ENCODE results near the gene RAD18.

Gene RAD18

DNA sequence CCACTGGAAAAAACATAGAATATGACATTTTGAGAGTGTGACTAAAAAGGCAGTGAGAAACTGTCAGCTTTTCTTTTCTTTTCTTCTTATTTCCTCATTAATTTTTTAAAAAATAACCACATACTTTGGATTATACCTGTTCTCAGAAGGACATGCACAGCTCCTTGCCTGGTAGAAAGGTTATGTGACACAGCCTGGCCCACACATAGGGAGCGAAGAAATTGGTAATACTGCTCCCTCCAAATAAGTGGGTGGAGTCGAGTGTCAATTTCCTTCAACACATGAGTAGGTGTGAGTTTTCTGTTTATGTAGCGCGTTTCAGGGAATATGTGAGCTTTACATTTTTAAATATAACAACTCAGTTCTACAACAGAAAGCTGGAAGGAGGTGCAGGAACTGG, 28.9 kb upstream of the RAD18 start:
- Mint-ChIP-seq H3K36me3 (ENCODE audit: insufficient read depth) (no peaks in the 10 kb centered on the region), H3K4me1 (ENCODE audit: low read depth in 2 of 2) (peaks cover 0 to 5% of the 10 kb centered on the region in 2 donors), H3K4me3 (no peak overlapping the region), H3K27ac (no peak overlapping the region), H3K27me3 (peaks cover 0 to 6% of the 10 kb centered on the region in 2 donors), H3K9me3 (no peaks in the 10 kb centered on the region)
- ATAC-seq (replicated peaks): no peak
- DNase-seq: no peak

DNA sequence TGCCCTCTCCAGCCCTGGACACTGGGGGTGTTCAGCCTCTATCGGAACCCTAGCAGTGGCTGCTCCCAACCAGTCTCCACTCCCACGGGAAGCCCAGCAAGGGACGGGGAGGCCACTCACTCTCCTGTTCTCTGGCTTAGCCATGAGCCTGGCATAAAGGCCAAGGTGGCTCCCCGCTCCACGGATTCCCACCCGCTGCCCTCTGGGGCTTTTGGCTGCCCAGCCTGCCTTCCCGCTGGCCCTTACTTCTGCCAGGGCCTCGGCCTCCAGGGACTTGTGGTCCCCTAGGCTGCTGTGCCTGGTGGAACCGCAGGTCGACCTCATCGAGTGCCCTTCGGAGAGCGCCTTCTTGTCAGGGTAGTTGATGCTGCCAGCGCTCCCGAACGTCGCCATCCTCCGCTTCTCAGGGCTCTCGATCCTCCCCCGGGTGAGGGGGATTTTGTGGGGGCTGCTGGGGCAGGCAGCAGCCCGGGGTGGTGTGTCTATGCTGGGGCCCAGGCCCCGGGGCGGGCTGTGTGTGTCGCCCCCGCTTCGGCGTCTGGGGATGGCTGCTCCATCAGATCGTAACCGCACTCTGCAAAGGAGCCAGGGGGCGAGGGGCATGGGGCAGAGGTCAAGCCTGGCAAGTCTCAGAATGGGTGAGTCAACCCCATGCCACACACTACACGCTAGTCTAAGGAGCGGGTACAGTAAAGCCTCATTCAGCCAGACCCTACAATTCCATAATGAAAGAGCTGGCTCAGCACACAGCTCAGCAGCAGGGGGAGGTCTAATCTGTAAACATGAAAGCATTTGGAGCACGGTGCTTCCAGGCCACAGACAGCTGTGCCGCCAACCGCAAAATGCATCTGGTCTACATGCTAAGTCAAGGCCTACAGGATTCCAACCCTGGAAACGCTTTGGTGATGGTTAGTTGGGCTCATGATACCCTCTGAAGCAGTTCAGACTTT, 27.3 kb upstream of the RAD18 start:
- no peak for ATAC-seq (replicated peaks)
- Mint-ChIP-seq H3K27ac (no peak overlapping the region), H3K4me1 (ENCODE audit: low read depth in 2 of 2) (peaks cover 0 to 5% of the 10 kb centered on the region in 2 donors), H3K27me3 (peaks cover 0 to 6% of the 10 kb centered on the region in 2 donors), H3K4me3 (no peak overlapping the region), H3K36me3 (ENCODE audit: insufficient read depth) (no peaks in the 10 kb centered on the region), H3K9me3 (no peaks in the 10 kb centered on the region)
- no peak for DNase-seq

DNA sequence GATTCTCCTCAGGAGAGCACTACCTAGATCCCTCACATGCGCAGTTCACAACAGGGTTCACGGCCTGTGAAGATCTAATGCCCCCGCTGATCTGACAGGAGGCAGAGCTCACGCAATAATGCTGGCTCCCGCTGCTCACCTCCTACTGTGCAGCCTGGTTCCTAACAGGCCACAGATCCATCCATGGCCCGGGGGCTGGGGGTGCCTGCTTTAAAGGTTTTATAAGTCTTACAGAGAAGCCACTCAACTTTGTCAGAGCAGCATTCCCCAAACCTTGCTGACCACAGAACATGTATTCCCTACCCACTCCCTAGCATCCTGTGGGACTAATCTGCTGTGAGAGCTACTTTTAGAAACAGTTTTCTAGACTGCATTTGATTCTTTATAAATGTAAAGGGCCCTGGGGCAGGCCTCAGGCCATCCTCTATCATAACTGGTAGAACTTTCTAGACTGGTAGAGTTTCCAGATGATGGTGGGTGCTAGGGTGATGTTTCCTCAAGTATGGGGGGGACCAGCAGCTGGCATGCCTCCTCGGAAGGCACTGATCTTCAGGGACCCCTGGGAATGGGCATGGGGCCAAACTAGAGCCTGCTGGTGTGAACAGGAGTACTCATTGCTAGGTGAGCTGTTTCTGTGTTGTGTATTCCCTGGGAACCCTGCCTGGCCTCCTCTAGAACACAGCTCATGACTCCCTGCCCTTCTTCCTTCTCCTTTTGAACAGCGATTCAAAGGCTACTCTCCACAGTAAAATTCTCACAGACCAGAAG, 25.7 kb upstream of the RAD18 start:
- peaks cover 0 to 3% of the 10 kb centered on the region in 2 donors for H3K27me3 Mint-ChIP-seq
- no peak overlapping the region for H3K27ac Mint-ChIP-seq
- H3K4me3 Mint-ChIP-seq: no peak overlapping the region
- no peak for ATAC-seq (replicated peaks)
- H3K4me1 Mint-ChIP-seq (ENCODE audit: low read depth in 2 of 2): peaks cover 0 to 5% of the 10 kb centered on the region in 2 donors
- H3K9me3 Mint-ChIP-seq: no peaks in the 10 kb centered on the region
- no peaks in the 10 kb centered on the region for H3K36me3 Mint-ChIP-seq (ENCODE audit: insufficient read depth)
- DNase-seq: no peak

DNA sequence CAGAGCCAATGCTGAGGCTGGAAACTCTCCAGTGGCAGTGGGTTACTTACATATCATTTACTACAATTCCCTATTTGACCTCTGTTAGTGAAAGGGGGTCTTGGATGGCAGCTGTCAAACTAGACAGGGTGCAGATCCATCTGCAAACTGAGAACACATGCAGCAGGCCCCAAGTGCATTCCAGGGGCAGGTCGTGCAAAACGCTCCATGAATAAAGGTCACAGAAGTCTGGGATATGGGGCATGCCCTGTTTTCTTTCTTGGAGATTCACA, 25.0 kb upstream of the RAD18 start:
- Mint-ChIP-seq H3K36me3 (ENCODE audit: insufficient read depth) (no peaks in the 10 kb centered on the region), H3K27me3 (peaks cover 0 to 7% of the 10 kb centered on the region in 2 donors), H3K4me3 (no peak overlapping the region), H3K9me3 (no peaks in the 10 kb centered on the region), H3K4me1 (ENCODE audit: low read depth in 2 of 2) (peaks cover 0 to 5% of the 10 kb centered on the region in 2 donors), H3K27ac (no peak overlapping the region)
- ATAC-seq (replicated peaks) (no peak), DNase-seq (no peak)

DNA sequence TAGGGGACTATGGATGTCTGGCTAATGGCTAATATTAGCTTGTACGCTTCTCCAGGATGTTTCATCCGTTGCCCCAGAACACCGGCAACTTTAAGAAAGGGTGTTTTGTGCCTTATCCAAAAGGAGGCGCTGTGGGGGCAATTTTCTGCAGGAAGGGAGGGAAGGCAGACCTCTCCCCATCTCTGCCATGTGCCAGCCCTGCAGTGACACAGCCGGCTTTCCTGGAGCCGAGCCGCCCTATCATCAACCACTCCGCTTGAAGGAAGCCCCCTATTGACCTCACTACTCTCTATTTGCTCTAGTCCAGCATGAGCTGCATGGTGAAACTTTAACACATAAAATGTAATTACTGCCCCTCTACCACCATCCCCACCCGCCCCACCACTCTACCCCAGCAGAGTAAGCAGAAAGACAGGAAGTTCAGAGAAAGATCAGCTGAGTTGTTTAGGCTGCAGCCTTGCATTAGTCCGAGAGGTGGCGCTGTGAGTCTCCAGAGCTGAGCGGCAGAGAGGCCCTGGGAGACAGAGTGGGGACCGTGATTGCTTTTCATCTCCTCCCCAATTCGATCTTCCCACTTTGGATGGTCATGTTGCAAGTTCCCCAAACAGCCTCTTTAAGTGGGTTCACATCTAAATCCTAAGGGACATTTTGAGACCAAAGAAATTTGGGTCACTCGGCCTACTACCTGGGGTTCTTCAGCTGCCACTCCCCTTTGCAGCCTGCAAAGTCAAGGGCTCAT, 24.5 kb upstream of the RAD18 start:
- peaks cover 0 to 5% of the 10 kb centered on the region in 2 donors for H3K4me1 Mint-ChIP-seq (ENCODE audit: low read depth in 2 of 2)
- DNase-seq: peak; percentile 26 to 42 (median 32)
- H3K27me3 Mint-ChIP-seq: peaks cover under 1 to 11% of the 10 kb centered on the region in 2 donors
- peak; percentile 77 for ATAC-seq (replicated peaks)
- H3K27ac Mint-ChIP-seq: no peak overlapping the region
- H3K36me3 Mint-ChIP-seq (ENCODE audit: insufficient read depth): no peaks in the 10 kb centered on the region
- H3K9me3 Mint-ChIP-seq: no peaks in the 10 kb centered on the region
- no peak overlapping the region for H3K4me3 Mint-ChIP-seq

DNA sequence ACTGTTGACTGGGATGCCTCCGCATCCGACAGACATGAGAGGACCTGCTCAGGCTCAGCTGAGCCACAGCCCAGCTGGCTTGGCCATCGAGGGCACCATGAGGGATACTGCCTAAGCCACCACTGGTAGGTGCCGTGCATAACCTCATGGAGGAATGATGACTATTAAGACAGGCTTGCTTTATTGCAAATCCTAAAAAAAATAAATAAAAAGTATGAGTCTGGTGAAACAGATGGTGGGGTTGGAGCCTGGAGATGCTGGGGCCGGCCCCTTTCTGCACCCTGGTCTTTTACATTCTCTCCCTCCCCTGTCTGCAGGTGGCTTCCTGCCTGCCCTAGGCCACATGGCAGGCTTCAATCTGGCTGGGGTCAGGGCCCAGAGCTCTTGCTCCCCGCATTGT, 24.0 kb upstream of the RAD18 start:
- no peak overlapping the region for H3K4me3 Mint-ChIP-seq
- H3K27ac Mint-ChIP-seq: no peak overlapping the region
- peaks cover 6 to 17% of the 10 kb centered on the region in 2 donors for H3K27me3 Mint-ChIP-seq
- peaks cover 0 to 5% of the 10 kb centered on the region in 2 donors for H3K4me1 Mint-ChIP-seq (ENCODE audit: low read depth in 2 of 2)
- DNase-seq: no peak
- no peak for ATAC-seq (replicated peaks)
- no peaks in the 10 kb centered on the region for H3K36me3 Mint-ChIP-seq (ENCODE audit: insufficient read depth)
- H3K9me3 Mint-ChIP-seq: no peaks in the 10 kb centered on the region

DNA sequence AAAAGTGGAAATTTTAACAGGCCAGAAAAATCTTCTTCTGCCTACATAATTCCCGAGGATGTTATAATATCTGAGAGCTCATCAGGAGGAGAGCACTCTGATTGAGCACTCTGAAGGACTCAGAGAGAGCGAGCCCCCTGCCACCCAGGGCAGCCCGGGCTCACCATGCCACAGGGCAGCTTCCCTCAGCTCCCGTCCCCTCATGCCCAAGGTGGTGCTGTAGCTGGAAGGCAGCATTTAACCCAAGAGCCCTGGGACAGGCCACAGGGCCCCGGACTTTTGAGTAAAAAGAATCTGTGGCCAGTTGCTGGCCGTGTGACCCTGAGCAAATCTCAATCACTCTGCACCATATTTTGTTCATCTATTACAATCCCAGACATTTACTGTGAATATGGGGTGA, 23.5 kb upstream of the RAD18 start:
- Mint-ChIP-seq H3K36me3 (ENCODE audit: insufficient read depth) (no peaks in the 10 kb centered on the region), H3K9me3 (no peaks in the 10 kb centered on the region), H3K4me1 (ENCODE audit: low read depth in 2 of 2) (peaks cover 0 to 5% of the 10 kb centered on the region in 2 donors), H3K27ac (no peak overlapping the region), H3K27me3 (peaks cover 11 to 22% of the 10 kb centered on the region in 2 donors), H3K4me3 (no peak overlapping the region)
- DNase-seq (no peak), ATAC-seq (replicated peaks) (no peak)

DNA sequence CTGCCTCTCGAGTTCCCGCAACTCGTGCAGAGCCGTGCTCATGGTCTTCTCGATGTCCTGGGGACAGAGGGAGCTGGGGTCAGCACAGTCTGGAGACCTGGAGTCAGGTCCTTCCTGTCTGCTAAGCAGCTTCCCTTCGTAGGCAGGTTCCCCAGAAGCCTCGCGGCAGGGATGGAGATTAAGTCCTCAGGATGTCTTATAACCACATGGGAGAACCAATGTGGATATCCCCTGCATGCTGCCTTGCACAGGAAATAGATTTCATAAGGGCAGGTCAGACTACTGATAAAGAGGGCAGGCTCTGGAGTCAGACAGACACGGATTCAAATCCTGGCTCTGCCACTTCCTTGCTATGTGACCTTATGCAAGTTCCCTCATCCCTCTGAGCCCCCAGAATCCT, 22.6 kb upstream of the RAD18 start:
- Mint-ChIP-seq H3K27ac (no peak overlapping the region), H3K27me3 (peaks cover 20 to 30% of the 10 kb centered on the region in 2 donors), H3K36me3 (ENCODE audit: insufficient read depth) (no peaks in the 10 kb centered on the region), H3K4me1 (ENCODE audit: low read depth in 2 of 2) (peaks cover 0 to 5% of the 10 kb centered on the region in 2 donors), H3K4me3 (no peak overlapping the region), H3K9me3 (no peaks in the 10 kb centered on the region)
- DNase-seq (no peak), ATAC-seq (replicated peaks) (no peak)

DNA sequence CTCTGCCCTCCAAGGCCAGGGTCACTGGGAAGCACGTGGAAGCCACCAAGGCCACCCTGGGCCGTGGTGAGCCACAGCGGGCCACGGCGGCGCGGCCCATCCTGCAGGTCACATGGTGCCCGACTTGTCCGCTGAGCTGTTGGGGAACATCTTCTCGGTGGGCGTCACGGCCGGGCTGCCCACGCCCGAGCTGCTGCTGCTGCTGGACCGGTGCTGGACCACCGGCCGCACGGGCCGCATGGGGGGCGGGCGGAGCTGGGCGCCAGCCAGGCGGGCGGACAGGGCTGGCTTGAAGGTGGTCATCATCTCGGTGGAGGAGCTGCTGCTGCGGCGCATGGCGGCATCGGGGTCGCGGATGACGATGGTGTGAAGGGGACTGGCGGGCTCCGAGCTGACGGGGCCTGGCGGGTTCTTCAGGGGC, 22.1 kb upstream of the RAD18 start:
- no peak for ATAC-seq (replicated peaks)
- H3K4me3 Mint-ChIP-seq: no peak overlapping the region
- H3K27ac Mint-ChIP-seq: no peak overlapping the region
- peaks cover 0 to 5% of the 10 kb centered on the region in 2 donors for H3K4me1 Mint-ChIP-seq (ENCODE audit: low read depth in 2 of 2)
- no peaks in the 10 kb centered on the region for H3K9me3 Mint-ChIP-seq
- no peak for DNase-seq
- no peaks in the 10 kb centered on the region for H3K36me3 Mint-ChIP-seq (ENCODE audit: insufficient read depth)
- H3K27me3 Mint-ChIP-seq: peaks cover 24 to 35% of the 10 kb centered on the region in 2 donors

DNA sequence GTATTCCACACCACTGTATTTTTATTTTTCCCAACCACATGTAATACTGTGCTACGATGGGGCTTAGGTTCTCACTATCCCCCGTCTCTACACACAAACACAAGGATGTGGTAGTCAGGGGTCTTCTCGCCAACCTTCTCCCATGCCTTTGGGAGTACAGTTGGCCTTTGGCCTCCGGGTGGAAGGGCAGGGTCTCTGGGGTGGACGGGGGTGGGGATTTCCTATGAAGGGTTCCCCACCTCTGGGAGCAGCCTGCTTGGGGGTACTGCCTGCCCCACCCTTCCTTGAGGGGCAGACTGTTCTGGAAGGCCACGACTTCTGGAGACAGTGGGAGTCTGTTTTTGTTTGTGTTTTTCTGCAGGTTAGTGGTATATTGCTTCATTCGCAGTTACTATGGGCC, 21.3 kb upstream of the RAD18 start:
- H3K4me3 Mint-ChIP-seq: no peak overlapping the region
- no peak overlapping the region for H3K27ac Mint-ChIP-seq

DNA sequence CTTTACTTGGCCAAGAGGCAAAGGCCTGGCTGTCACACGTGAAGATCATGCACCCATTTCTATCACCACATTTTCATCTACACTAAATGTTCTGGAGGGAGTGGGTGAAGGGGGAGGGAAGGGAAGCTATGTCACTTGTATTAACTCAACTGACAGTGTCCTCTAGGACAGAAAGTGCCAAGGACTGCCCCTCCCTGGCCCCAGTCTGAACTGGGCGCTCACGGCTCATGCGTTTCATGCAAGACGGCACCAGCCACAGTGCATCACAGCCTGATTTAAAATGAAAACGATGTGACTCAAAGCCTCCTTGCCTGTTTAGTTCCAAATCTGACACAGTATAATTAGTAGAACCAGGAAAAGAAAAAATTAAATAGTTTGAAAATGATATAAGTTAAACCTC, 20.8 kb upstream of the RAD18 start:
- H3K36me3 Mint-ChIP-seq (ENCODE audit: insufficient read depth): no peaks in the 10 kb centered on the region
- H3K27ac Mint-ChIP-seq: no peak overlapping the region
- ATAC-seq (replicated peaks) (no peak), DNase-seq (no peak)
- H3K27me3 Mint-ChIP-seq: peaks cover 35 to 48% of the 10 kb centered on the region in 2 donors
- H3K4me3 Mint-ChIP-seq: no peak overlapping the region
- H3K4me1 Mint-ChIP-seq (ENCODE audit: low read depth in 2 of 2): peaks cover 0 to 5% of the 10 kb centered on the region in 2 donors
- no peaks in the 10 kb centered on the region for H3K9me3 Mint-ChIP-seq

More for the DNA sequence above, 21.3 kb upstream of the RAD18 start:
- DNase-seq (no peak), ATAC-seq (replicated peaks) (no peak)
- Mint-ChIP-seq H3K4me1 (ENCODE audit: low read depth in 2 of 2) (peaks cover 0 to 5% of the 10 kb centered on the region in 2 donors), H3K36me3 (ENCODE audit: insufficient read depth) (no peaks in the 10 kb centered on the region), H3K9me3 (no peaks in the 10 kb centered on the region), H3K27me3 (peaks cover 31 to 44% of the 10 kb centered on the region in 2 donors)

DNA sequence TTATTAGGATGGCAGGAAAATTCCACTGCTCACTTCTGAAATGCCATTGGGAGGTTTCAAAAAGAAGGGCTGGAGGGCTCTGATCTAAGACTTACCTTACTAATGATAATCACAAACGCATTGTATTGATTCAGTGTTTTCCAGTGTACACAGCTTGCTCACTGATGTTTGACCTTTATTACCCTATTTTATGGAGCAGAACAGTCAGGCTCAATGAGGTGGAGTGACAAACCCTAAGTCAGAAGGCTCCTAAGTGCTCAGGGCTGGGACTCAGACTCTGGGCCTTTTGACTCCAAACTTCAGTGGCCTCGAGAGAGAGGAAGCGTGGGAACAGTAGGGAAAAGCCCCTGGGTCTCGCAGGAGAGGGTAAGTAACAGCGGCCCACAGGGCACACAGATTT, 20.3 kb upstream of the RAD18 start:
- no peak overlapping the region for H3K27ac Mint-ChIP-seq

DNA sequence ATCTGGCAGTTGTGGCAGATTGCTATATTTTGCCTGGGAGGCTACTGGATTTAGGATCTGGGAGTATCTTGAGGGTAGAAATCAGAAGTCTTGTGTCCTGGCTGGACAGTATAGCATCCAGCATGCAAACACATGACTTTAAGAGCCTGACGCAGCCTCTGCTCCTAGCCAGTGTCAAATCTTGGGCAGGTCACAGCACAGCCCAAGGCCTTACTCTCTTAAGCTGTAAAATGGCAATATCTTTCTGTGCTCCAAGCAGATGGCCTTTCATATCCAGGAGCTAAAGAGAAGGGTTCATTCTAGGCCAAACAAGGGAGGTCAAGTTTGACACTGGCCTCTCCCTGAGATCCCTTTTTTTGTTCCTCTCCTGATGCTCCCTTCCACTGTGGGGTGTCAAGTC, 19.8 kb upstream of the RAD18 start:
- DNase-seq (no peak), ATAC-seq (replicated peaks) (no peak)
- Mint-ChIP-seq H3K4me3 (no peak overlapping the region), H3K27ac (no peak overlapping the region), H3K36me3 (ENCODE audit: insufficient read depth) (no peaks in the 10 kb centered on the region), H3K4me1 (ENCODE audit: low read depth in 2 of 2) (peaks cover 0 to 3% of the 10 kb centered on the region in 2 donors), H3K27me3 (peaks cover 36 to 57% of the 10 kb centered on the region in 2 donors), H3K9me3 (no peaks in the 10 kb centered on the region)

More for the DNA sequence above, 20.3 kb upstream of the RAD18 start:
- Mint-ChIP-seq H3K27me3 (peaks cover 36 to 52% of the 10 kb centered on the region in 2 donors), H3K4me3 (no peak overlapping the region), H3K4me1 (ENCODE audit: low read depth in 2 of 2) (peaks cover 0 to 5% of the 10 kb centered on the region in 2 donors), H3K36me3 (ENCODE audit: insufficient read depth) (no peaks in the 10 kb centered on the region), H3K9me3 (no peaks in the 10 kb centered on the region)
- DNase-seq: no peak
- no peak for ATAC-seq (replicated peaks)
